Measurements from ENCODE around the gene XKR3. TPM values are rescaled to one million over a fixed set of nuclear protein-coding genes. Genes with fewer than 3 reads are reported as not detected.
"Not testable (repeated sequence)": the region's sequence is repeated elsewhere in the genome, so short reads cannot be mapped to it uniquely, and the experiment has no call there.

The XKR3 gene
- not detected for total RNA-seq
- long read RNA-seq = 0 reads

GRCh38 chr22:16824716-16825687 is at the start of gene XKR3:
TSS of gene XKR3 (minus strand) at chr22:16825411. CDS start at chr22:16808073, 17,338 bp downstream.
- no peak for DNase-seq (ENCODE audit: low spot score)
- intact Hi-C loops (cut with DNase I) = no loop called here

GRCh38 chr22:16869640-16870039 is 44.4 kb upstream of the XKR3 start:
- intact Hi-C loops (cut with DNase I); DNase-seq (ENCODE audit: low spot score): not testable (repeated sequence)

GRCh38 chr22:16866167-16866566 is 41.0 kb upstream of the XKR3 start:
- DNase-seq (ENCODE audit: low spot score) = no peak

GRCh38 chr22:16856851-16857250 is 31.6 kb upstream of the XKR3 start:
- intact Hi-C loops (cut with DNase I) = not testable (repeated sequence)

More at GRCh38 chr22:16866167-16866566, 41.0 kb upstream of the XKR3 start:
- intact Hi-C loops (cut with DNase I) = no loop called here

GRCh38 chr22:16854631-16855030 is 29.4 kb upstream of the XKR3 start:
- DNase-seq (ENCODE audit: low spot score) = no peak
- intact Hi-C loops (cut with DNase I) = no loop called here

More at GRCh38 chr22:16856851-16857250, 31.6 kb upstream of the XKR3 start:
- DNase-seq (ENCODE audit: low spot score) = not testable (repeated sequence)

GRCh38 chr22:16851268-16851996 is 26.2 kb upstream of the XKR3 start:
- DNase-seq (ENCODE audit: low spot score); intact Hi-C loops (cut with DNase I): not testable (repeated sequence)

- DNase-seq (ENCODE audit: low spot score) = no peak
- intact Hi-C loops (cut with DNase I) = no loop called here
These were observed 22.1 kb upstream of the XKR3 start for GRCh38 chr22:16847271-16847670.

GRCh38 chr22:16845881-16846280 is 20.7 kb upstream of the XKR3 start:
- DNase-seq (ENCODE audit: low spot score) = no peak
- intact Hi-C loops (cut with DNase I) = no loop called here

GRCh38 chr22:16845465-16845864 is 20.3 kb upstream of the XKR3 start:
- intact Hi-C loops (cut with DNase I) = no loop called here
- no peak for DNase-seq (ENCODE audit: low spot score)

GRCh38 chr22:16844529-16844928 is 19.3 kb upstream of the XKR3 start:
- intact Hi-C loops (cut with DNase I) = no loop called here
- no peak for DNase-seq (ENCODE audit: low spot score)

GRCh38 chr22:16838073-16838472 is 12.9 kb upstream of the XKR3 start:
- no peak for DNase-seq (ENCODE audit: low spot score)
- intact Hi-C loops (cut with DNase I) = no loop called here

- DNase-seq (ENCODE audit: low spot score) = no peak
- intact Hi-C loops (cut with DNase I) = no loop called here
These were observed 9.8 kb upstream of the XKR3 start for GRCh38 chr22:16834971-16835370.

GRCh38 chr22:16831257-16831656 is 6.0 kb upstream of the XKR3 start:
- DNase-seq (ENCODE audit: low spot score) = no peak
- intact Hi-C loops (cut with DNase I) = no loop called here

- DNase-seq (ENCODE audit: low spot score) = no peak
- intact Hi-C loops (cut with DNase I) = no loop called here
These were observed 4.8 kb upstream of the XKR3 start for GRCh38 chr22:16829985-16830384.

- intact Hi-C loops (cut with DNase I) = no loop called here
These were observed 3.7 kb upstream of the XKR3 start for GRCh38 chr22:16828876-16829275.

GRCh38 chr22:16827506-16827905 is 2.3 kb upstream of the XKR3 start:
- DNase-seq (ENCODE audit: low spot score) = no peak
- intact Hi-C loops (cut with DNase I) = no loop called here

More at GRCh38 chr22:16828876-16829275, 3.7 kb upstream of the XKR3 start:
- DNase-seq (ENCODE audit: low spot score) = no peak

- DNase-seq (ENCODE audit: low spot score) = no peak
- intact Hi-C loops (cut with DNase I) = no loop called here
These were observed 6.0 kb downstream of the XKR3 start for GRCh38 chr22:16819249-16819648.

- intact Hi-C loops (cut with DNase I) = no loop called here
- DNase-seq (ENCODE audit: low spot score) = no peak
These were observed 6.7 kb downstream of the XKR3 start for GRCh38 chr22:16818538-16818937.

GRCh38 chr22:16815073-16815472 is 10.1 kb downstream of the XKR3 start:
- intact Hi-C loops (cut with DNase I) = no loop called here
- DNase-seq (ENCODE audit: low spot score) = no peak

GRCh38 chr22:16810188-16810802 is 14.9 kb downstream of the XKR3 start:
- intact Hi-C loops (cut with DNase I) = no loop called here
- no peak for DNase-seq (ENCODE audit: low spot score)

All from cardiac septum (tissue), 1 donor.